Peyer's patch (tissue), 4 donors: ENCODE data around the gene PKDCC.

Experiments used
- POLR2A ChIP-seq, 2 donors: fragments of 450-650 bp; IDR thresholded peaks; one replicate each; pipeline ENCODE4 v1.5.1; 2017; ENCODE audit warnings: antibody characterized with exemption in 2 of 2, mild to moderate bottlenecking in 2 of 2, moderate library complexity in 2 of 2
- TF ChIP-seq, protein P1 (sequence below), 6 experiments: fragments of 450-650 bp in 4 of 6; fragments of 200-600 bp in 2 of 6; sonication (generic) in 1 of 6; IDR thresholded peaks; one replicate each; pipeline ENCODE4 v1.5.1; 2017 to 2019; ENCODE audit warnings: antibody characterized with exemption in 6 of 6, mild to moderate bottlenecking in 3 of 6, moderate library complexity in 1 of 6

DNA sequence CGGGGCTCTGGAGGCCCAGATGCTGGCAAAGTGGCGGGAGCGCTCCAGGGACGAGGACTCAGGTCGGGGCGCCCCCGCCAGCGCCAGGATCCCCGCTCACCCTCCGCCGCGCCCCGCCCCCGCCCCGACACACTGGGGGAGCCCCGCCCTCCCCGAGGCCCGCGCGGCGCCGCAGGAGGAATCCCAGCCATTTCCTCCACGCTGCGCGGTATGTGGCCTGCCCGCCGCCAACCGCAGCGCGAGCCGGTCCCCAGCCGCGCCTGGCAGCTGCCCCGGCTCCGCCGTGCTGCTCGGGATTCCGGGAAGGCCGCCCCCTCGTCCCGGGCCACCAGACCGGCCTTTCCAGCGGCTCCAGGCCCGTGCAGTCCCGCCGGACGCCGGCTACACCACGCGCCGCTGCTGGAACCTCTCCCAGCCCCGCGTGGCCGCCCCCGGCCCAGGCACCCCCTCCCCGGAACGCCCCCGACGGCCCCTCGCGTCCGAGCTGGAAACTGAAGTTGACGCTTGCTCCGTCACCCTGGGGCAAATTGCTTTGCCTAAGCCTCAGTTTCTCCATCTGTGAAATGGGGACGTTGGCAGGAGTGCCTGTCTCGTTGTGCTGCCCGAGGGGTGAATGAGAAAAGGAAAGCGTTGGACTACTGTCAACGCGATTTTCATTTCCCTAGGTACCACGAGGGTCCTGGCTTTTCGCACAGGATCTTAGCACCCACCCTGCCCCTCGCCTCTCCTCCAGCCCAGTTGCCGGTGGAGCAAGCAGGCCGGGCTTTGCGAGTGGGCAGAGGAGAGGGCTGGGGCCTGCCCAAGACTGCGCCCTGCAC is 53.6 kb downstream of the PKDCC start:
- TF ChIP-seq POLR2A (IDR thresholded peaks at IDR 0.05) = no peak
- TF ChIP-seq, protein P1, sequence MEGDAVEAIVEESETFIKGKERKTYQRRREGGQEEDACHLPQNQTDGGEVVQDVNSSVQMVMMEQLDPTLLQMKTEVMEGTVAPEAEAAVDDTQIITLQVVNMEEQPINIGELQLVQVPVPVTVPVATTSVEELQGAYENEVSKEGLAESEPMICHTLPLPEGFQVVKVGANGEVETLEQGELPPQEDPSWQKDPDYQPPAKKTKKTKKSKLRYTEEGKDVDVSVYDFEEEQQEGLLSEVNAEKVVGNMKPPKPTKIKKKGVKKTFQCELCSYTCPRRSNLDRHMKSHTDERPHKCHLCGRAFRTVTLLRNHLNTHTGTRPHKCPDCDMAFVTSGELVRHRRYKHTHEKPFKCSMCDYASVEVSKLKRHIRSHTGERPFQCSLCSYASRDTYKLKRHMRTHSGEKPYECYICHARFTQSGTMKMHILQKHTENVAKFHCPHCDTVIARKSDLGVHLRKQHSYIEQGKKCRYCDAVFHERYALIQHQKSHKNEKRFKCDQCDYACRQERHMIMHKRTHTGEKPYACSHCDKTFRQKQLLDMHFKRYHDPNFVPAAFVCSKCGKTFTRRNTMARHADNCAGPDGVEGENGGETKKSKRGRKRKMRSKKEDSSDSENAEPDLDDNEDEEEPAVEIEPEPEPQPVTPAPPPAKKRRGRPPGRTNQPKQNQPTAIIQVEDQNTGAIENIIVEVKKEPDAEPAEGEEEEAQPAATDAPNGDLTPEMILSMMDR (IDR thresholded peaks at IDR 0.05) = no peak
